Activated CD4-positive, alpha-beta T cell treated with anti-CD3 and anti-CD28 coated beads for 1 hour (primary cell): ENCODE measurements around the gene L3MBTL2.
"Not testable (repeated sequence)": the region's sequence is repeated elsewhere in the genome, so short reads cannot be mapped to it uniquely, and the experiment has no call there.

Experiments used
- DNase-seq: peaks from one replicate; pipeline ENCODE4 v3.0.0-alpha.2; 2020

L3MBTL2 gene

GRCh38 chr22:41204992-41205900 lies at the start of gene L3MBTL2:
L3MBTL2 (plus strand) TSS chr22:41205312; CDS start chr22:41205363, 51 bp downstream.
- peak; percentile 98 for DNase-seq

GRCh38 chr22:41157083-41157482 lies 48.0 kb upstream of the L3MBTL2 start:
- no peak for DNase-seq

GRCh38 chr22:41169157-41169556 lies 36.0 kb upstream of the L3MBTL2 start:
- no peak for DNase-seq

GRCh38 chr22:41171996-41172395 lies 33.1 kb upstream of the L3MBTL2 start:
- DNase-seq, result no peak

GRCh38 chr22:41175546-41175945 lies 29.6 kb upstream of the L3MBTL2 start:
- DNase-seq, result no peak

- no peak for DNase-seq
These were observed 28.0 kb upstream of the L3MBTL2 start for GRCh38 chr22:41177040-41177621.

- DNase-seq, result no peak
These were observed 27.3 kb upstream of the L3MBTL2 start for GRCh38 chr22:41177622-41178424.

GRCh38 chr22:41178425-41178975 lies 26.6 kb upstream of the L3MBTL2 start:
- DNase-seq, result no peak

- not testable (repeated sequence) for DNase-seq
These were observed 24.8 kb upstream of the L3MBTL2 start for GRCh38 chr22:41180362-41180761.

GRCh38 chr22:41180926-41181325 lies 24.2 kb upstream of the L3MBTL2 start:
- DNase-seq, result no peak

GRCh38 chr22:41181349-41182241 lies 23.5 kb upstream of the L3MBTL2 start:
- DNase-seq, result no peak

GRCh38 chr22:41184679-41185078 lies 20.4 kb upstream of the L3MBTL2 start:
- no peak for DNase-seq

- no peak for DNase-seq
These were observed 13.6 kb upstream of the L3MBTL2 start for GRCh38 chr22:41191467-41191866.

- no peak for DNase-seq
These were observed 11.3 kb upstream of the L3MBTL2 start for GRCh38 chr22:41193829-41194228.

- peak; percentile 70 for DNase-seq
These were observed 7.8 kb upstream of the L3MBTL2 start for GRCh38 chr22:41197038-41197972.

GRCh38 chr22:41198027-41198580 lies 7.0 kb upstream of the L3MBTL2 start:
- peak; percentile 33 for DNase-seq

- no peak for DNase-seq
These were observed 4.0 kb upstream of the L3MBTL2 start for GRCh38 chr22:41201141-41201540.

- no peak for DNase-seq
These were observed 2.0 kb upstream of the L3MBTL2 start for GRCh38 chr22:41203118-41203517.

GRCh38 chr22:41204066-41204465 lies 1.0 kb upstream of the L3MBTL2 start:
- DNase-seq, result no peak

GRCh38 chr22:41206719-41207118 lies 1.6 kb downstream of the L3MBTL2 start:
- no peak for DNase-seq

GRCh38 chr22:41215409-41215808 lies 10.3 kb downstream of the L3MBTL2 start:
- DNase-seq, result no peak
